Naive thymus-derived CD4-positive, alpha-beta T cell (primary cell): ENCODE results near the gene RDH8. TPM values are rescaled to one million over a fixed set of nuclear protein-coding genes. Genes with fewer than 3 reads are reported as not detected.

Source experiments
- ATAC-seq: fragments of 150-1000 bp; cut with Tn5 transposase; 2 replicates; pipeline ENCODE4 v1.10.0; 2021; ENCODE audit warnings: mild to moderate bottlenecking, moderate library complexity
- CTCF ChIA-PET: fragments of 350-600 bp; sonication (Branson Sonifier 250); formaldehyde crosslinking; loops from one replicate; lab custom pipeline; 2021; ENCODE audit warnings: antibody characterized with exemption; lab: Charles Lee
- POLR2A ChIA-PET: fragments of 350-600 bp; sonication (Branson Sonifier 250); formaldehyde crosslinking; loops from one replicate; lab custom pipeline; 2021; ENCODE audit warnings: antibody characterized with exemption, inconsistent platforms; lab: Charles Lee
- DNase-seq, 9 donors: peaks; one replicate each; pipeline versions ENCODE4 v3.0.0 to v3.0.0-alpha.2; 2020 to 2022; ENCODE audit warnings: mixed read lengths in 1 of 9
- H3K27ac ChIP-seq: one replicate; pipeline ENCODE4 v1.7.0; 2013; ENCODE audit warnings: mild to moderate bottlenecking, low read depth, low read length, moderate library complexity
- H3K27me3 ChIP-seq, 2 donors: one replicate each; pipeline ENCODE4 v1.7.0; 2013; ENCODE audit warnings: low read length in 2 of 2, mild to moderate bottlenecking in 2 of 2, moderate library complexity in 2 of 2; ENCODE audit not compliant: control insufficient read depth in 2 of 2, insufficient read depth in 2 of 2
- H3K36me3 ChIP-seq, 3 experiments: 1 replicate in 2 of 3; 2 replicates in 1 of 3; pipeline ENCODE4 v1.7.0; 2013; ENCODE audit warnings: low read length in 3 of 3, mild to moderate bottlenecking in 3 of 3, moderate library complexity in 1 of 3; ENCODE audit not compliant: insufficient read depth in 3 of 3, control insufficient read depth in 2 of 3
- H3K4me1 ChIP-seq, 2 donors: one replicate each; pipeline ENCODE4 v1.7.0; 2013; ENCODE audit warnings: low read length in 2 of 2, mild to moderate bottlenecking in 2 of 2, moderate library complexity in 1 of 2; ENCODE audit not compliant: control insufficient read depth in 2 of 2, insufficient read depth in 2 of 2
- H3K4me3 ChIP-seq: 2 replicates; pipeline ENCODE4 v1.7.0; 2013; ENCODE audit warnings: mild to moderate bottlenecking, low read length
- H3K9me3 ChIP-seq, 3 experiments: 1 replicate in 2 of 3; 2 replicates in 1 of 3; pipeline ENCODE4 v1.7.0; 2013; ENCODE audit warnings: low read length in 3 of 3; ENCODE audit not compliant: control insufficient read depth in 2 of 3
- H3K27ac Mint-ChIP-seq, 9 donors: one replicate each; pipeline ENCODE4 v1.8.0; 2020 to 2022; ENCODE audit warnings: mixed read lengths in 9 of 9, mild to moderate bottlenecking in 8 of 9, moderate library complexity in 5 of 9, inconsistent platforms in 2 of 9
- H3K27me3 Mint-ChIP-seq, 5 donors: one replicate each; pipeline ENCODE4 v1.8.0; 2021 to 2022; ENCODE audit warnings: mixed read lengths in 5 of 5, mild to moderate bottlenecking in 1 of 5
- H3K36me3 Mint-ChIP-seq, 5 donors: one replicate each; pipeline ENCODE4 v1.8.0; 2020 to 2022; ENCODE audit warnings: mixed read lengths in 5 of 5, mild to moderate bottlenecking in 3 of 5, inconsistent platforms in 1 of 5
- H3K4me1 Mint-ChIP-seq, 7 donors: one replicate each; pipeline ENCODE4 v1.8.0; 2020 to 2022; ENCODE audit warnings: mixed read lengths in 7 of 7, mild to moderate bottlenecking in 3 of 7, inconsistent platforms in 1 of 7
- H3K4me3 Mint-ChIP-seq, 10 donors: one replicate each; pipeline ENCODE4 v1.8.0; 2020 to 2022; ENCODE audit warnings: mild to moderate bottlenecking in 10 of 10, mixed read lengths in 10 of 10, moderate library complexity in 6 of 10, inconsistent platforms in 2 of 10
- H3K9me3 Mint-ChIP-seq, 11 donors: one replicate each; pipeline ENCODE4 v1.8.0; 2020 to 2022; ENCODE audit warnings: mixed read lengths in 11 of 11, mild to moderate bottlenecking in 4 of 11, inconsistent platforms in 1 of 11, moderate library complexity in 1 of 11
- intact Hi-C, 2 donors: fragments of 100-400 bp; cut with micrococcal nuclease; formaldehyde crosslinking; loops; one replicate each; pipeline ENCODE4 v1.15.1; 2023
- polyA plus RNA-seq, 2 donors: library from polyadenylated mRNA; unstranded; fragments of 300-500 nt; fragmentation: Illumina TruSeq; gene quantifications; one replicate each; pipeline ENCODE4 v1.2.3, GENCODE V29; 2021
- total RNA-seq, 6 experiments: library from RNA in 5 of 6; stranded (reverse) in 5 of 6; gene quantifications; 1 replicate in 5 of 6; 2 replicates in 1 of 6; pipeline ENCODE4 v1.2.3 and lab custom pipeline; 2021 to 2026

RDH8 gene
- total and polyA plus RNA-seq, 7 experiments from 2014 or later: not detected

GRCh38 chr19:10003271-10003670 lies 10.0 kb upstream of the RDH8 start:
- no peak for DNase-seq
- Histone ChIP-seq H3K9me3 (no peaks in the 10 kb centered on the region), H3K4me3 (no peak overlapping the region), H3K4me1 (peaks cover 0 to 3% of the 10 kb centered on the region in 2 donors), H3K27me3 (peaks cover 0 to 4% of the 10 kb centered on the region in 2 donors), H3K36me3 (no peaks in the 10 kb centered on the region), H3K27ac (no peak overlapping the region)
- H3K27ac Mint-ChIP-seq: no peak overlapping the region
- no peak for ATAC-seq
- H3K4me3 Mint-ChIP-seq: no peak overlapping the region
- H3K36me3 Mint-ChIP-seq: no peaks in the 10 kb centered on the region
- POLR2A ChIA-PET: no interaction called here
- CTCF ChIA-PET: no interaction called here
- peaks cover 0 to 22% (median 7%) of the 10 kb centered on the region in 7 donors for H3K4me1 Mint-ChIP-seq
- peaks cover 20 to 60% (median 55%) of the 10 kb centered on the region in 5 donors for H3K27me3 Mint-ChIP-seq
- H3K9me3 Mint-ChIP-seq: peaks cover 0 to 7% (median 0%) of the 10 kb centered on the region in 11 donors
- intact Hi-C loops: loop anchor here in 1 of 2 donors (5.0 kb wide), 2 partner anchors 156 to 866 kb away; no protein-coding TSS in a partner anchor

- Histone ChIP-seq H3K27me3 (peaks cover 0 to 12% of the 10 kb centered on the region in 2 donors), H3K36me3 (no peaks in the 10 kb centered on the region), H3K9me3 (no peaks in the 10 kb centered on the region), H3K27ac (no peak overlapping the region), H3K4me1 (peaks cover 0 to 3% of the 10 kb centered on the region in 2 donors), H3K4me3 (no peak overlapping the region)
- ATAC-seq: no peak
- H3K36me3 Mint-ChIP-seq: peaks cover 0 to 1% (median under 1%) of the 10 kb centered on the region in 5 donors
- peaks cover 6 to 29% (median 13%) of the 10 kb centered on the region in 7 donors for H3K4me1 Mint-ChIP-seq
- peaks cover 29 to 66% (median 58%) of the 10 kb centered on the region in 5 donors for H3K27me3 Mint-ChIP-seq
- intact Hi-C loops: loop anchor here in 1 of 2 donors (5.0 kb wide), 2 partner anchors 157 to 867 kb away; no protein-coding TSS in a partner anchor
- H3K27ac Mint-ChIP-seq: peak overlapping the region in 1 of 9 donors; percentile 4
- no peak overlapping the region for H3K4me3 Mint-ChIP-seq
- DNase-seq: no peak
- ChIA-PET POLR2A (interaction anchor here (0.6 kb wide), 1 partner anchor 817 kb away, joined by 4 read pairs; no protein-coding TSS in a partner anchor), CTCF (no interaction called here)
- peaks cover 0 to 10% (median under 1%) of the 10 kb centered on the region in 11 donors for H3K9me3 Mint-ChIP-seq
Measured at GRCh38 chr19:10004617-10005016, 8.7 kb upstream of the RDH8 start.

- Histone ChIP-seq H3K4me3 (no peak overlapping the region), H3K4me1 (peaks cover 0 to 3% of the 10 kb centered on the region in 2 donors), H3K27me3 (peaks cover 0 to 15% of the 10 kb centered on the region in 2 donors), H3K9me3 (no peaks in the 10 kb centered on the region), H3K27ac (no peak overlapping the region), H3K36me3 (no peaks in the 10 kb centered on the region)
- H3K4me1 Mint-ChIP-seq: peaks cover 6 to 28% (median 14%) of the 10 kb centered on the region in 7 donors
- intact Hi-C loops: no loop called here
- peaks cover 27 to 64% (median 55%) of the 10 kb centered on the region in 5 donors for H3K27me3 Mint-ChIP-seq
- H3K9me3 Mint-ChIP-seq: peaks cover 0 to 10% (median 4%) of the 10 kb centered on the region in 11 donors
- POLR2A ChIA-PET: no interaction called here
- no peak overlapping the region for H3K4me3 Mint-ChIP-seq
- no peak overlapping the region for H3K27ac Mint-ChIP-seq
- H3K36me3 Mint-ChIP-seq: peaks cover 0 to 5% (median 3%) of the 10 kb centered on the region in 5 donors
- CTCF ChIA-PET: no interaction called here
- ATAC-seq (no peak), DNase-seq (no peak)
Measured at GRCh38 chr19:10005632-10006334, 7.5 kb upstream of the RDH8 start.

- H3K27ac Mint-ChIP-seq: peak overlapping the region in 1 of 9 donors; percentile 6
- intact Hi-C loops: no loop called here
- H3K4me3 ChIP-seq: no peak overlapping the region
Measured at GRCh38 chr19:10006335-10006708, 7.0 kb upstream of the RDH8 start.

GRCh38 chr19:10006752-10007323 lies 6.4 kb upstream of the RDH8 start:
- Mint-ChIP-seq H3K27ac (peak overlapping the region in 1 of 9 donors; percentile 6), H3K4me3 (no peak overlapping the region), H3K4me1 (peaks cover 6 to 30% (median 19%) of the 10 kb centered on the region in 7 donors), H3K27me3 (peaks cover 37 to 71% (median 61%) of the 10 kb centered on the region in 5 donors), H3K36me3 (peaks cover 0 to 5% (median 3%) of the 10 kb centered on the region in 5 donors), H3K9me3 (peaks cover 0 to 10% (median 4%) of the 10 kb centered on the region in 11 donors)
- CTCF ChIA-PET: no interaction called here
- no peaks in the 10 kb centered on the region for H3K36me3 ChIP-seq
- peaks cover 0 to 3% of the 10 kb centered on the region in 2 donors for H3K4me1 ChIP-seq
- POLR2A ChIA-PET: no interaction called here
- intact Hi-C loops: no loop called here
- no peaks in the 10 kb centered on the region for H3K9me3 ChIP-seq
- DNase-seq: no peak
- no peak overlapping the region for H3K4me3 ChIP-seq
- H3K27me3 ChIP-seq: peaks cover 0 to 19% of the 10 kb centered on the region in 2 donors
- ATAC-seq: no peak
- no peak overlapping the region for H3K27ac ChIP-seq

More at GRCh38 chr19:10006335-10006708, 7.0 kb upstream of the RDH8 start:
- H3K27me3 Mint-ChIP-seq: peaks cover 32 to 67% (median 61%) of the 10 kb centered on the region in 5 donors
- POLR2A ChIA-PET: no interaction called here
- Histone ChIP-seq H3K27ac (no peak overlapping the region), H3K36me3 (no peaks in the 10 kb centered on the region), H3K9me3 (no peaks in the 10 kb centered on the region), H3K4me1 (peaks cover 0 to 3% of the 10 kb centered on the region in 2 donors), H3K27me3 (peaks cover 0 to 18% of the 10 kb centered on the region in 2 donors)
- ATAC-seq (no peak), DNase-seq (no peak)
- H3K4me1 Mint-ChIP-seq: peaks cover 6 to 30% (median 17%) of the 10 kb centered on the region in 7 donors
- CTCF ChIA-PET: no interaction called here
- no peak overlapping the region for H3K4me3 Mint-ChIP-seq
- peaks cover 0 to 10% (median 4%) of the 10 kb centered on the region in 11 donors for H3K9me3 Mint-ChIP-seq
- H3K36me3 Mint-ChIP-seq: peaks cover 0 to 5% (median 3%) of the 10 kb centered on the region in 5 donors

- Mint-ChIP-seq H3K27ac (peak overlapping the region in 1 of 9 donors; percentile 9), H3K4me3 (no peak overlapping the region), H3K4me1 (peaks cover 6 to 30% (median 19%) of the 10 kb centered on the region in 7 donors), H3K27me3 (peaks cover 42 to 74% (median 61%) of the 10 kb centered on the region in 5 donors), H3K9me3 (peaks cover 0 to 10% (median 4%) of the 10 kb centered on the region in 11 donors), H3K36me3 (peaks cover 0 to 8% (median 3%) of the 10 kb centered on the region in 5 donors)
- Histone ChIP-seq H3K36me3 (no peaks in the 10 kb centered on the region), H3K27ac (no peak overlapping the region), H3K4me1 (peaks cover 0 to 3% of the 10 kb centered on the region in 2 donors), H3K4me3 (no peak overlapping the region), H3K27me3 (peaks cover 0 to 19% of the 10 kb centered on the region in 2 donors), H3K9me3 (no peaks in the 10 kb centered on the region)
- ChIA-PET CTCF (no interaction called here), POLR2A (no interaction called here)
- DNase-seq (no peak), ATAC-seq (no peak)
- intact Hi-C loops: no loop called here
Measured at GRCh38 chr19:10007371-10008183, 5.7 kb upstream of the RDH8 start.
